Measurements from ENCODE around the gene JAZF1.
A peak's percentile ranks its signal among the peaks of the same experiment; 100 is the strongest.

JAZF1 gene

GRCh38 chr7:28036696-28037095 lies 143.9 kb downstream of the JAZF1 start:
- no peak for FAIRE-seq
- TF ChIP-seq CTCF (IDR thresholded peaks at IDR 0.05; ENCODE audit: insufficient read depth, missing control alignments): no peak
- no peak for DNase-seq (ENCODE audit: insufficient read length, low spot score)

GRCh38 chr7:28033386-28033785 lies 147.2 kb downstream of the JAZF1 start:
- FAIRE-seq (no peak), DNase-seq (ENCODE audit: insufficient read length, low spot score) (no peak)
- no peak for TF ChIP-seq CTCF (IDR thresholded peaks at IDR 0.05; ENCODE audit: insufficient read depth, missing control alignments)

GRCh38 chr7:28032738-28033380 lies 147.7 kb downstream of the JAZF1 start:
- no peak for FAIRE-seq
- no peak for DNase-seq (ENCODE audit: insufficient read length, low spot score)
- TF ChIP-seq CTCF (IDR thresholded peaks at IDR 0.05; ENCODE audit: insufficient read depth, missing control alignments): peak; percentile 8

GRCh38 chr7:28029051-28029450 lies 151.5 kb downstream of the JAZF1 start:
- DNase-seq (ENCODE audit: insufficient read length, low spot score): no peak
- no peak for TF ChIP-seq CTCF (IDR thresholded peaks at IDR 0.05; ENCODE audit: insufficient read depth, missing control alignments)
- no peak for FAIRE-seq

GRCh38 chr7:28028471-28028870 lies 152.1 kb downstream of the JAZF1 start:
- no peak for TF ChIP-seq CTCF (IDR thresholded peaks at IDR 0.05; ENCODE audit: insufficient read depth, missing control alignments)
- no peak for FAIRE-seq
- DNase-seq (ENCODE audit: insufficient read length, low spot score): no peak

- no peak for FAIRE-seq
- TF ChIP-seq CTCF (IDR thresholded peaks at IDR 0.05; ENCODE audit: insufficient read depth, missing control alignments): no peak
- DNase-seq (ENCODE audit: insufficient read length, low spot score): no peak
These were observed 154.4 kb downstream of the JAZF1 start for GRCh38 chr7:28026237-28026636.

GRCh38 chr7:28024786-28025334 lies 155.7 kb downstream of the JAZF1 start:
- no peak for FAIRE-seq
- TF ChIP-seq CTCF (IDR thresholded peaks at IDR 0.05; ENCODE audit: insufficient read depth, missing control alignments): no peak
- DNase-seq (ENCODE audit: insufficient read length, low spot score): no peak
